ENCODE measurements around the gene TYW1B.
"Not testable (repeated sequence)": the region's sequence is repeated elsewhere in the genome, so short reads cannot be mapped to it uniquely, and the experiment has no call there.

The TYW1B gene

GRCh38 chr7:72590023-72590422 is 238.0 kb downstream of the TYW1B start:
- H3K79me2 ChIP-seq (ENCODE audit: control insufficient read depth, low read length); H3K4me2 ChIP-seq (ENCODE audit: low read length); H3K27me3 ChIP-seq (ENCODE audit: control insufficient read depth, low read length); H3K36me3 ChIP-seq (ENCODE audit: control insufficient read depth, low read length); H4K20me1 ChIP-seq (ENCODE audit: control insufficient read depth, insufficient read depth, low read depth, low read length); H3K4me1 ChIP-seq (ENCODE audit: control insufficient read depth, low read length); H3K4me3 ChIP-seq (ENCODE audit: low read length); H3K27ac ChIP-seq (ENCODE audit: low read depth, low read length); H3K9me2 ChIP-seq (replicated peaks; ENCODE audit: control insufficient read depth, low read length); H3F3A ChIP-seq (ENCODE audit: control insufficient read depth, insufficient read depth); H3K9me3 ChIP-seq (ENCODE audit: control insufficient read depth, insufficient read depth, low read length): not testable (repeated sequence)

GRCh38 chr7:72587267-72587666 is 240.7 kb downstream of the TYW1B start:
- H3K9me2 ChIP-seq (replicated peaks; ENCODE audit: control insufficient read depth, low read length); H3K36me3 ChIP-seq (ENCODE audit: control insufficient read depth, low read length); H3K4me3 ChIP-seq (ENCODE audit: low read length); H3K4me1 ChIP-seq (ENCODE audit: control insufficient read depth, low read length); H4K20me1 ChIP-seq (ENCODE audit: control insufficient read depth, insufficient read depth, low read depth, low read length); H3K27me3 ChIP-seq (ENCODE audit: control insufficient read depth, low read length); H3F3A ChIP-seq (ENCODE audit: control insufficient read depth, insufficient read depth); H3K4me2 ChIP-seq (ENCODE audit: low read length); H3K79me2 ChIP-seq (ENCODE audit: control insufficient read depth, low read length); H3K9me3 ChIP-seq (ENCODE audit: control insufficient read depth, insufficient read depth, low read length); H3K27ac ChIP-seq (ENCODE audit: low read depth, low read length): not testable (repeated sequence)

- H3K4me3 ChIP-seq (ENCODE audit: low read length); H4K20me1 ChIP-seq (ENCODE audit: control insufficient read depth, insufficient read depth, low read depth, low read length); H3K4me2 ChIP-seq (ENCODE audit: low read length); H3K9me3 ChIP-seq (ENCODE audit: control insufficient read depth, insufficient read depth, low read length); H3K9me2 ChIP-seq (replicated peaks; ENCODE audit: control insufficient read depth, low read length); H3K4me1 ChIP-seq (ENCODE audit: control insufficient read depth, low read length); H3K79me2 ChIP-seq (ENCODE audit: control insufficient read depth, low read length); H3F3A ChIP-seq (ENCODE audit: control insufficient read depth, insufficient read depth); H3K36me3 ChIP-seq (ENCODE audit: control insufficient read depth, low read length); H3K27ac ChIP-seq (ENCODE audit: low read depth, low read length); H3K27me3 ChIP-seq (ENCODE audit: control insufficient read depth, low read length): not testable (repeated sequence)
Measured at GRCh38 chr7:72584576-72584975, 243.4 kb downstream of the TYW1B start.

GRCh38 chr7:72583620-72584361 is 244.2 kb downstream of the TYW1B start:
- H3F3A ChIP-seq (ENCODE audit: control insufficient read depth, insufficient read depth); H3K36me3 ChIP-seq (ENCODE audit: control insufficient read depth, low read length); H3K4me2 ChIP-seq (ENCODE audit: low read length); H3K27me3 ChIP-seq (ENCODE audit: control insufficient read depth, low read length); H3K9me3 ChIP-seq (ENCODE audit: control insufficient read depth, insufficient read depth, low read length); H3K4me1 ChIP-seq (ENCODE audit: control insufficient read depth, low read length); H4K20me1 ChIP-seq (ENCODE audit: control insufficient read depth, insufficient read depth, low read depth, low read length); H3K9me2 ChIP-seq (replicated peaks; ENCODE audit: control insufficient read depth, low read length); H3K4me3 ChIP-seq (ENCODE audit: low read length); H3K79me2 ChIP-seq (ENCODE audit: control insufficient read depth, low read length); H3K27ac ChIP-seq (ENCODE audit: low read depth, low read length): not testable (repeated sequence)

- H3K27ac ChIP-seq (ENCODE audit: low read depth, low read length); H3K9me3 ChIP-seq (ENCODE audit: control insufficient read depth, insufficient read depth, low read length); H3K9me2 ChIP-seq (replicated peaks; ENCODE audit: control insufficient read depth, low read length); H3K36me3 ChIP-seq (ENCODE audit: control insufficient read depth, low read length); H3K79me2 ChIP-seq (ENCODE audit: control insufficient read depth, low read length); H3K4me1 ChIP-seq (ENCODE audit: control insufficient read depth, low read length); H3K27me3 ChIP-seq (ENCODE audit: control insufficient read depth, low read length); H4K20me1 ChIP-seq (ENCODE audit: control insufficient read depth, insufficient read depth, low read depth, low read length); H3K4me3 ChIP-seq (ENCODE audit: low read length); H3K4me2 ChIP-seq (ENCODE audit: low read length); H3F3A ChIP-seq (ENCODE audit: control insufficient read depth, insufficient read depth): not testable (repeated sequence)
Measured at GRCh38 chr7:72580142-72580770, 247.7 kb downstream of the TYW1B start.

GRCh38 chr7:72577107-72577506 is 250.9 kb downstream of the TYW1B start:
- no peaks in the 10 kb centered on the region for H3K79me2 ChIP-seq (ENCODE audit: control insufficient read depth, low read length)
- H4K20me1 ChIP-seq (ENCODE audit: control insufficient read depth, insufficient read depth, low read depth, low read length) = no peaks in the 10 kb centered on the region
- no peak overlapping the region for H3K27ac ChIP-seq (ENCODE audit: low read depth, low read length)
- H3K9me3 ChIP-seq (ENCODE audit: control insufficient read depth, insufficient read depth, low read length) = no peaks in the 10 kb centered on the region
- no peaks in the 10 kb centered on the region for H3K9me2 ChIP-seq (replicated peaks; ENCODE audit: control insufficient read depth, low read length)
- H3K4me3 ChIP-seq (ENCODE audit: low read length) = no peak overlapping the region
- H3K27me3 ChIP-seq (ENCODE audit: control insufficient read depth, low read length) = no peaks in the 10 kb centered on the region
- H3F3A ChIP-seq (ENCODE audit: control insufficient read depth, insufficient read depth) = no peaks in the 10 kb centered on the region
- no peaks in the 10 kb centered on the region for H3K4me1 ChIP-seq (ENCODE audit: control insufficient read depth, low read length)
- no peaks in the 10 kb centered on the region for H3K36me3 ChIP-seq (ENCODE audit: control insufficient read depth, low read length)
- H3K4me2 ChIP-seq (ENCODE audit: low read length) = no peak overlapping the region
- TF ChIP-seq EZH2phosphoT487 (IDR thresholded peaks at IDR 0.05; ENCODE audit: borderline replicate concordance, low read length) = no peak
- TF ChIP-seq CTCF (IDR thresholded peaks at IDR 0.05; ENCODE audit: low read depth, low read length, poor library complexity, severe bottlenecking) = no peak

GRCh38 chr7:72561988-72562387 is 266.0 kb downstream of the TYW1B start:
- H3K27ac ChIP-seq (ENCODE audit: low read depth, low read length); H4K20me1 ChIP-seq (ENCODE audit: control insufficient read depth, insufficient read depth, low read depth, low read length); H3F3A ChIP-seq (ENCODE audit: control insufficient read depth, insufficient read depth); H3K9me3 ChIP-seq (ENCODE audit: control insufficient read depth, insufficient read depth, low read length); H3K36me3 ChIP-seq (ENCODE audit: control insufficient read depth, low read length); H3K4me3 ChIP-seq (ENCODE audit: low read length); H3K79me2 ChIP-seq (ENCODE audit: control insufficient read depth, low read length); H3K9me2 ChIP-seq (replicated peaks; ENCODE audit: control insufficient read depth, low read length); H3K4me2 ChIP-seq (ENCODE audit: low read length); H3K4me1 ChIP-seq (ENCODE audit: control insufficient read depth, low read length); H3K27me3 ChIP-seq (ENCODE audit: control insufficient read depth, low read length): not testable (repeated sequence)
